Activated CD4-positive, alpha-beta T cell treated with anti-CD3 and anti-CD28 coated beads, Interleukin-2, amount 50 U/mL, for 24 hours (primary cell): ENCODE measurements around the gene RRP9.
"Not testable (repeated sequence)": the region's sequence is repeated elsewhere in the genome, so short reads cannot be mapped to it uniquely, and the experiment has no call there.

Experiments
- DNase-seq, 2 donors: peaks; one replicate each; pipeline ENCODE4 v3.0.0-alpha.2; 2020; ENCODE audit warnings: low read depth in 1 of 2, low spot score in 1 of 2

RRP9 gene

DNA sequence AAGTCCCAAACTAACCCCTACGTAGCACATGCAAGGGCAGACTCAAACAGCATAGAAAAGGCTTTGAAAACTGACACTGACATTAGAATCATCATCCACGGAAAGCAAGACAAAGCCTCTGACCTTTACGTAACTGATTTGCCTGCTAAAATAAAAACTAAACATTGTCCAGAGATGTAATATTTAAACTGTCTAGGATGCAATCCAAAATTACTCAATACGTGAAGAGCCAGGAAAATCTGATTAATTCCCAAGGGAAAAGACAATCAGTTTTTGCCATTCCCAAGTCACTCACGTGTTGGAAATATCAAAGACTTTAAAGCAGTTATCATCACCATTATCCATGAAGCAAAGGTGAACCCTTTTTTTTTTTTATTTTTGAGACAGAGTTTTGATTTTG, 25.3 kb downstream of the RRP9 start:
- DNase-seq = no peak

- DNase-seq = no peak
Measured at GRCh38 chr3:51908026-51908425, 33.7 kb downstream of the RRP9 start.

DNA sequence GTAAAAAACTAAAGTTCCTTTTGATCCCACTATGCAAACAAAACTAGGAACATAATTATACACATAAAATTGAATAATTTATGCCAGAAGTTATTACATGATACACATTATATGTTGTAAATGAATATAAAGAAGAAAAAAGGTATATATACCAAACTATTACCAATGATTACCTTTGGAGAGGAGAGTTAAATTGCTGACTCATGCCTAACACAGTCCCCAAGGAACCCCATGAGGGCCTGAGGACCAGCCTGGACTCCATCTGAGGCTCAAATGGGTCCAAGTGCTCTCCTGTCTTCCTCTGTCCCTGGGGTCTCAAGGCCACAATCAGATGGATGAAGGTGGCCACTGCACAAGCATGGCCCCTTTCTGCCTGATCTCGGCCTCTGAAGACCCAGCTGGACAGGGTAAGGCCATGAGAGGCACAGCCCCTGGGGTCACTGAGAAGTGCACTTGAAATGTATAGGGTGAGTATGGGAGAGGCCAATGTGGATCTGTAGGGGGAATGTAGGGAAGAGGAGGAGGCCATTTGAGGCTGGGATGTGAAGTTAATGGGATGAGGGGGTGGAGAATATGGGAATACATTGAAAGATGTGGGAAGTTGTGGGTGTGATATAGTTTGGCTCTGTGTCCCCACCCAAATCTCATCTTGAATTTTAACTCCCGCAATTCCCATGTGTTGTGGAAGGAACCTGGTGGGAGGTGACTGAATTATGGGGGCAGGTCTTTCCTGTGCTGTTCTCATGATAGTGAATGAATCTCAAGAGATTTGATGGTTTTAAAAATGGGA, 37.5 kb downstream of the RRP9 start:
- DNase-seq = no peak

DNA sequence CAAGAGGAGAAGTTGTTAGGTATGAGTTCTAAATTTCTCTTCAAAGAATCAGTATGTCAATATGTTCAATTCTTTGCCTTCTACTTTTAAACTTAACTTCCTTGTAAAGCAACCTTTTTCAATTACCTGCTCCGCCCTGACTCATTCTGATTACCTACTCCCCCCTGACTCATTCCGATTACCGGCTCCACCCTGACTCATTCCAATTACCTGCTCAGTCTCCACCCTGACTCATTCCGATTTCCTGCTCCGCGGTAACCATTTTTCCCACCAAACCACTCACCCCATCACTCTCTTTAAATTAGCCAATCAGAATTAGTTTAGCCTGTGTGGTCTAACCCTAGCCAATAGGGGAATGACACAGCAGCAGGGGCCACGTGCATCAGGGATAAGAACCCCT, 39.3 kb downstream of the RRP9 start:
- DNase-seq = not testable (repeated sequence)

DNA sequence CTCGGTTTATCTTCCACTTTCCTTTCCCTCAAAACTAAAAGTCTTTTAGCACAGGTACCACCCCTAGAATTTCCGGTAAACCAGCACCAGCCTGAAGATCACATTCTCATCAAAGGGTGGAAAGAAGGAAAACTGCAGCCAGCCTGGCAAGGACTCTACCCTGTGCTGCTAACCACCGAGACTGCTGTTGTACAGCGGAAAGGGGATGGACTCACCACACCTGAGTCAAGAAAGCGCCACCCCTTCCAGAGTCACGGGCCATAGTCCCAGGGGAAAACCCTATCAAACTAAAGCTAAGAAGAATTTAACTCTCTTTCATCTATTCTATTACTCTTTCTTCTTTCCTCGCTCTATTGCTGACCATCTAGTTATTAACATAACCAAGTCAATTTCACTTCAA, 41.7 kb downstream of the RRP9 start:
- DNase-seq = not testable (repeated sequence)

DNA sequence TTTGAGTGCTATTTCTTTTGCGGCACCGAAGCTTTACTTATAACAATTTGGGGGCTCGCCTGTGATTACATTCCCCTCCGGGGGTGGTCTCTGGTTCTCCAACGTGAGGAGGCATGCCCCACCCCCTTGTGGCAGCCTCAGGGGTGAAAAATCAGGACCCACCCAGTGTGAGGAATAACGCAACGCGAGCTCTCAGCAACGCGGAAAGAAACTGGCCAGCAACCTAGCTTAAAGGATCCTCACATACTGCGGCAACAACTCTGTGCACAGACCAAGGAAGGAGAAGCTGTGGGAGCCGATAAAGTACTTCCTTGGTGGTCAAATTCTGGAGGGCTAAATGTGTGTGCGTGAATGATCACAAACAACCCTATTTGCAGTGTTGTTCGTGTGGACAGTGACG, 44.3 kb downstream of the RRP9 start:
- no peak for DNase-seq

DNA sequence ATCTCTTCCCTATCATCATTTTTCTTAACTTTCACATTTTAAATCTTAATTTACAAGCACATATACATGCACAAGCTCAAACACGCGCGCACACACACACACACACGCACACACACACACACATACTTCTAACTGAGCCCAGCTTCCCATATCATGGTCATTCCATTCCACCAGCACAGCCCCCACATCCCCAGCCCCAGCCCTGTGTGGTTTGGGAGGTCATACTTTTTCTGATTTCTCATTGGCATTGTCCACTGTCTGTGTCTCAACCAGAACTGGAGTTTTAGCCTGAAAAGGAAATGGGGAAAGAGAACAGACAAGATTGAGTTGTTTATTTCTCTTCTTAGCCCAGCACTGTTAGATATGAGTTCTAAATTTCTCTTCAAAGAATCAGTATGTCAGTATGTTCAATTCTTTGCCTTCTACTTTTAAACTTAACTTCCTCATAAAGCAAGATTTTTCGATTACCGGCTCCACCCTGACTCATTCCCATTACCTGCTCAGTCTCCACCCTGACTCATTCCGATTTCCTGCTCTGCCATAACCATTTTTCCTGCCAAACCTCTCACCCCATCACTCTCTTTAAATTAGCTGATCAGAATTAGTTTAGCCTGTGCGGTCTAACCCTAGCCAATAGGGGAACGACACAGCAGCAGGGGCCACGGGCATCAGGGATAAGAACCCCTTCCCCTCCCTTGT, 44.9 kb downstream of the RRP9 start:
- DNase-seq = no peak

DNA sequence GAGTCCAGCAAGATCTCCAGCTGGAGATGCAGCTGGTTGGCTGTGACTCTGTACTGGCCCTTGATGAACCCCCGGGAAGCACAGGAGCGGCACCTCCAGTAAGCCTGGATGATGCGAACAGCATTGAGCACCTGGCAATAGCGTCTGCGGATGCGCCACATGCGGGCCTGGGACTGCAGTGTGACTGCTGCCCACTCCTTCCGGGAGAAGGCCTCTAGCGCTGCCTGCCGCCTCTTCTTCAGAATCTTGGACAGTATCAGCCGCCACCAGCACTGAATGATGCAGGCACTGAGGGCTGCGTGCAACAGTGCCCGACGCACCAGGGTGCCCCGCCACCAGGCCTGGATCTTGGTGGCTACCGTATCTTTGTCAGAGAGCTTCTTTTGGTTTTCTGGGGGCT, 46.8 kb downstream of the RRP9 start:
- no peak for DNase-seq

DNA sequence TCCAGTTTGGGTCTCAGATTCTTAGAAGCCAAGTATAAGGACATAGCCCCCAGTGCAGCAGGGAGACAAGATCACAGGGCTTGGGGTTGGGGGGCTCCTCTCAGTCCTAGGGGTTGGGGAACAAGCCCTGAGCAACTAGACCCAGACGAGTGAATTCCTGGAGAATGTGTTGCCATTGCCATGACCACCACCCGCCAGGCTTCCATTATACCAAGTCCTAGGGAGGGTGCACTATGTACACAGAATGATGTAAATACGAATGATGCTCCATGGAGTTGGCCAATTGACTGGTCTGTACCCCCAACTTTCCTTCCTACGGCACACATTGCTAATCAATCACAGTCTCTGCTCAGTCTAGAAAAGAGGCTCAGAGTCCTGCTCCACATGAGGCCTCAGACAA, 47.3 kb downstream of the RRP9 start:
- DNase-seq = no peak

GRCh38 chr3:51891242-51892039, 50.3 kb downstream of the RRP9 start:
- DNase-seq = no peak

GRCh38 chr3:51888463-51889105, 53.1 kb downstream of the RRP9 start:
- no peak for DNase-seq

GRCh38 chr3:51887620-51888019, 54.1 kb downstream of the RRP9 start:
- no peak for DNase-seq

DNA sequence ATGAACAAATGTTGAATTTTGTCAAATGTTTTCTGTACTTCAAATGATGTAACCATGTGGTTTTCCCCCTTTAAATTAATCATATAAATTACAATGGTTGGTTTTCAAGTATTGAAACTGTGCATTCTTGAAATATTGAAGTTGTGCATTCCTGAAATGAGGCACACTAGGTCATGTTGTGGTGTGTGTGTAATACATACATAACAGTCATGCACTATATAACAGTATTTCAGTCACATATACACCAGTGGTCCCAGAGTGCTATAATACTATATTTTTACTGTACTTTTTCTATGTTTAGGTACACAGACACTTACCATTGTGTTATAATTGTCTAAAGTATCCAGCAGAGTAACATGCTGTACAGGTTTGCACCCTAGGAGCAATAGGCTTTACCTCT, 55.3 kb downstream of the RRP9 start:
- DNase-seq = no peak
